HCT116 (cell line): ENCODE data around the gene KTI12.

Source experiments
- CEBPB ChIP-seq: IDR thresholded peaks from 2 replicates; pipeline ENCODE4 v1.6.1; 2012; ENCODE audit warnings: low read depth
- EGR1 ChIP-seq: IDR thresholded peaks from 2 replicates; pipeline ENCODE4 v1.6.1; 2012; ENCODE audit warnings: low read depth
- EZH2 ChIP-seq: fragments of 200-600 bp; sonication (generic); IDR thresholded peaks from 2 replicates; pipeline ENCODE4 v1.6.1; 2017; ENCODE audit warnings: antibody characterized with exemption, mixed run types
- JUND ChIP-seq: IDR thresholded peaks from 2 replicates; pipeline ENCODE4 v1.6.1; 2012
- MAX ChIP-seq: IDR thresholded peaks from 2 replicates; pipeline ENCODE4 v1.6.1; 2012
- POLR2A ChIP-seq: IDR thresholded peaks from 2 replicates; pipeline ENCODE4 v1.7.0; 2011; ENCODE audit warnings: borderline replicate concordance; ENCODE audit not compliant: insufficient read depth, insufficient read length; ENCODE audit errors: extremely low read depth
- RAD21 ChIP-seq: IDR thresholded peaks from 2 replicates; pipeline ENCODE4 v1.6.1; 2012; ENCODE audit warnings: low read depth, mild to moderate bottlenecking
- REST ChIP-seq: IDR thresholded peaks from 2 replicates; pipeline ENCODE4 v1.6.1; 2012; ENCODE audit warnings: low read depth
- SP1 ChIP-seq: IDR thresholded peaks from 2 replicates; pipeline ENCODE4 v1.6.1; 2012; ENCODE audit warnings: low read depth
- TF ChIP-seq, protein P1 (sequence below), 3 experiments: fragments of 200-600 bp in 1 of 3; sonication (generic) in 1 of 3; IDR thresholded peaks in 2 of 3; conservative IDR thresholded peaks in 1 of 3; 2 replicates each; pipeline ENCODE4 v1.5.1; 2012 to 2017; ENCODE audit warnings: low read depth in 2 of 3, low read length in 2 of 3, antibody characterized with exemption in 1 of 3, borderline replicate concordance in 1 of 3, control low read depth in 1 of 3, mild to moderate bottlenecking in 1 of 3, mixed read lengths in 1 of 3, mixed run types in 1 of 3, moderate library complexity in 1 of 3; ENCODE audit not compliant: insufficient read depth in 1 of 3

DNA sequence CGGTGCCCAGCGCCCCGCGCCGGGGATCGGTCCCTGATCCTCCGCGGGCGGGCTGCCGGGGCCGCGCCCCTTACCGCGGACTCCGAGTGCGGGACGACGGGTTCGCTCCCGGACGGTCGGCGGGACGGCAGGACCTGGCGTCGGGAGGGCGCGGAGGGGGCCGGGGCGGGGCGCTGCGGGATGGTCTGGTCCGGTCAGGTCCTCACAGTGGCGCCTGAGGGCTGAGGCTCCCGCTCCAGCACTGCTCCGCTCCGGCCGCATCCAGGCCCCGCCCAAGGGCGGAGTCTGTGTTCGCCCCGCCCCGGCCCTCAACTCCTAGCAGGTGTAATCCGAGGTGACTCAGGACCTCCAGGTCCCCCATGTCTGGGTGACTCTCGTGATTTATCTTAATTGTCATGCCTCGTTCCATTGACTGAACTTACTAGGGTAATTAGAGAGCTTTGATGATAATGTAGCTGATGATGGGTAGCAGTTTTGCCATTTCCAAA, 43.1 kb downstream of the KTI12 start, which contains the start of gene RAB3B:
- TF ChIP-seq EZH2 (no peak), REST (no peak), CEBPB (no peak), POLR2A (no peak), RAD21 (no peak), MAX (0 out of 2 replicates have a peak, but pooled peaks have one; percentile 21), EGR1 (no peak), JUND (no peak), SP1 (no peak)
- TF ChIP-seq, protein P1, sequence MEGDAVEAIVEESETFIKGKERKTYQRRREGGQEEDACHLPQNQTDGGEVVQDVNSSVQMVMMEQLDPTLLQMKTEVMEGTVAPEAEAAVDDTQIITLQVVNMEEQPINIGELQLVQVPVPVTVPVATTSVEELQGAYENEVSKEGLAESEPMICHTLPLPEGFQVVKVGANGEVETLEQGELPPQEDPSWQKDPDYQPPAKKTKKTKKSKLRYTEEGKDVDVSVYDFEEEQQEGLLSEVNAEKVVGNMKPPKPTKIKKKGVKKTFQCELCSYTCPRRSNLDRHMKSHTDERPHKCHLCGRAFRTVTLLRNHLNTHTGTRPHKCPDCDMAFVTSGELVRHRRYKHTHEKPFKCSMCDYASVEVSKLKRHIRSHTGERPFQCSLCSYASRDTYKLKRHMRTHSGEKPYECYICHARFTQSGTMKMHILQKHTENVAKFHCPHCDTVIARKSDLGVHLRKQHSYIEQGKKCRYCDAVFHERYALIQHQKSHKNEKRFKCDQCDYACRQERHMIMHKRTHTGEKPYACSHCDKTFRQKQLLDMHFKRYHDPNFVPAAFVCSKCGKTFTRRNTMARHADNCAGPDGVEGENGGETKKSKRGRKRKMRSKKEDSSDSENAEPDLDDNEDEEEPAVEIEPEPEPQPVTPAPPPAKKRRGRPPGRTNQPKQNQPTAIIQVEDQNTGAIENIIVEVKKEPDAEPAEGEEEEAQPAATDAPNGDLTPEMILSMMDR (IDR thresholded peaks at IDR 0.05 in 2 of 3, conservative IDR thresholded peaks at IDR 0.05 in 1 of 3; ENCODE audit: borderline replicate concordance in 1 of 3, insufficient read depth in 1 of 3, low read depth in 2 of 3, low read length in 2 of 3) = no peak
